Stimulated activated CD8-positive, alpha-beta memory T cell treated with anti-CD3 and anti-CD28 coated beads, Interleukin-12 subunit alpha, Interleukin-12 subunit beta, amount 100 ng/mL, for 24 hours (primary cell): ENCODE results near the gene DCDC2.
"Not testable (repeated sequence)": the region's sequence is repeated elsewhere in the genome, so short reads cannot be mapped to it uniquely, and the experiment has no call there.

Experiments used
- DNase-seq: peaks from one replicate; pipeline ENCODE4 v3.0.0-alpha.2; 2020; ENCODE audit errors: extremely low read depth

Gene DCDC2

DNA sequence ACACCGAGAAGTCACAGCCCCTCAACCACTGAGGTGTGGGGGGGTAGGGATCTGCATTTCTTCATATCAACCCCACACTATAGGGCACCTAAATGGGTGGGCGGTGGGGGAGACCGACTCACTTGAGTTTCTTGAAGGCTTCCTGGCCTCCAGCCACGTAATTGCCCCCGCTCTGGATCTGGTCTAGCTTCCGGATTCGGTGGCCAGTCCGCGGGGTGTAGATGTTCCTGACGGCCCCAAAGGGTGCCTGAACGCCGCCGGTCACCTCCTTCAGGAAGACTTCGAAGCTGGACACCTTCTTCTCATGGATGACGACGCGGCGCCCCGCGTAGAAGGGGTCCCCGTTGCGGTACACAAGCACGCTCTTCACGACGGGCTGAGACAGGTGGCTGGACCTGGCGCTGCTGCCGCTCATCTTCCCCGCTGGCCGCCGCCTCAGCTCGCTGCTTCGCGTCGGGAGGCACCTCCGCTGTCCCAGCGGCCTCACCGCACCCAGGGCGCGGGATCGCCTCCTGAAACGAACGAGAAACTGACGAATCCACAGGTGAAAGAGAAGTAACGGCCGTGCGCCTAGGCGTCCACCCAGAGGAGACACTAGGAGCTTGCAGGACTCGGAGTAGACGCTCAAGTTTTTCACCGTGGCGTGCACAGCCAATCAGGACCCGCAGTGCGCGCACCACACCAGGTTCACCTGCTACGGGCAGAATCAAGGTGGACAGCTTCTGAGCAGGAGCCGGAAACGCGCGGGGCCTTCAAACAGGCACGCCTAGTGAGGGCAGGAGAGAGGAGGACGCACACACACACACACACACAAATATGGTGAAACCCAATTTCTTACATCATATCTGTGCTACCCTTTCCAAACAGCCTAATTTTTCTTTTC is at the start of gene DCDC2:
TSS of gene DCDC2 (minus strand) at position 724 of the 883 bp plus-strand sequence. CDS start at position 415, 309 bp downstream.
- no peak for DNase-seq

DNA sequence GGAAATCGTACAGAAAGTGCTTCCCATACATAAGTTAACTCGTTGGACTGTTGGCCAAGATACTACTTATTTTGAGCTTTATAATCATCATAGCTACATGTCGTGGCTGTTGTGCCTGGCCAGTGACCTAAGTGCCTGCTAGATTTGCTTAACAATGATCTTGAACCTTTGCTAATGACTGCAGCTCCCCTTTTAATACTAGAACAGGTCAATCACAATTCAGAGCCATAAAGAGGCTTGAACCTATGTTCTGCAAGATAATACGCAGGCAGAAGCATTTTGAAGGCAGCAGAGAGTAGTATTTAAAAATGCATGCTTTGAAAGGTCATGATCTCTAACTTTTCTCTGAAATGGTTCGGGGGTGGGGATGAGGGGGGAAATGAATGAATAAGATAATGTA is 47.4 kb upstream of the DCDC2 start:
- no peak for DNase-seq

- no peak for DNase-seq
These were observed 45.6 kb upstream of the DCDC2 start for GRCh38 chr6:24403501-24403824.

GRCh38 chr6:24402697-24403500 is 45.0 kb upstream of the DCDC2 start, which contains the start of gene MRS2:
Gene MRS2, plus strand, starts transcription at chr6:24402936. Its CDS starts 111 bp downstream, at chr6:24403047.
- DNase-seq: peak; percentile 50

DNA sequence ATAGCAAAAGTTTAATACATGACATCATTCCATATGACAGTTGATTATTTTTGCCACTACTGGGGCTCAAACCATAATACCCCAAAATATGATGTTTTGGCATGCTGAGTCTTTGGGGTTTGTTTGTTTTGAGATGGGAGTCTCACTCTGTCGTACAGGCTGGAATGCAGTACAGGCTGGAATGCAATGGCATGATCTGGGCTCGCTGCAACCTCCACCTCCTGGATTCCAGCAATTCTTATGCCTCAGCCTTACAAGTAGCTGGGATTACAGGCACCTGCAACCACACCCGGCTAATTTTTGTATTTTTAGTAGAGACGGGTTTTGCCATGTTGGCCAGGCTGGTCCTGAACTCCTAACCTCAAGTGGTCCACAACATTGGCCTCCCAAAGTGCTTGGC is 43.6 kb upstream of the DCDC2 start:
- no peak for DNase-seq

DNA sequence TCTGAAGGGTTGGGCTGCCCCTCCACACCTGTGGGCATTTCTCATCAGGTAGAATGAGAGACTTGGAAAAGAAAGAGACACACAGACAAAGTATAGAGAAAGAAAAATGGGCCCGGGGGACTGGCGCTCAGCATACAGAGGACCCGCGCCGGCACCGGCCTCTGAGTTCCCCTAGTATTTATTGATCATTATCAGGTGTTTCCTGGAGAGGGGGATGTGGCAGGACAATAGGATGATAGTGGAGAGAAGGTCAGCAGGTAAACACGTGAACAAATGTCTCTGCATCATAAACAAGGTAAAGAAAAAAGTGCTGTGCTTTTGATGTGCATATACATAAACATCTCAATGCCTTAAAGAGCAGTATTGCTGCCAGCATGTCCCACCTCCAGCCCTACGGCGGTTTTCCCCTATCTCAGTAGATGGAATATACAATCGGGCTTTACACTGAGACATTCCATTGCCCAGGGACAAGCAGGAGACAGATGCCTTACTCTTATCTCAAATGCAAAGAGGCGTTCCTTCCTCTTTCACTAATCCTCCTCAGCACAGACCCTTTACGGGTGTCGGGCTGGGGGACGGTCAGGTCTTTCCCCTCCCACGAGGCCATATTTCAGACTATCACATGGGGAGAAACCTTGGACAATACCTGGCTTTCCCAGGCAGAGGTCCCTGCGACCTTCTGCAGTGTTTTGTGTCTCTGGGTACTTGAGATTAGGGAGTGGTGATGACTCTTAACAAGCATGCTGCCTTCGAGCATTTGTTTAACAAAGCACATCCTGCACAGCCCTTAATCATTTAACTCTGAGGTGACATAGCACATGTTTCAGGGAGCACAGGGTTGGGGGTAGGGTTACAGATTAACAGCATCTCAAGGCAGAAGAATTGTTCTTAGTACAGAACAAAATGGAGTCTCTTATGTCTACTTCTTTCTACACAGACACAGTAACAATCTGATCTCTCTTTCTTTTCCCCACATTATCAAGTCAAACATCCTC is 42.5 kb upstream of the DCDC2 start:
- DNase-seq: not testable (repeated sequence)

GRCh38 chr6:24397631-24398030 is 39.8 kb upstream of the DCDC2 start:
- DNase-seq: no peak

- no peak for DNase-seq
These were observed 39.0 kb upstream of the DCDC2 start for GRCh38 chr6:24396824-24397223.

DNA sequence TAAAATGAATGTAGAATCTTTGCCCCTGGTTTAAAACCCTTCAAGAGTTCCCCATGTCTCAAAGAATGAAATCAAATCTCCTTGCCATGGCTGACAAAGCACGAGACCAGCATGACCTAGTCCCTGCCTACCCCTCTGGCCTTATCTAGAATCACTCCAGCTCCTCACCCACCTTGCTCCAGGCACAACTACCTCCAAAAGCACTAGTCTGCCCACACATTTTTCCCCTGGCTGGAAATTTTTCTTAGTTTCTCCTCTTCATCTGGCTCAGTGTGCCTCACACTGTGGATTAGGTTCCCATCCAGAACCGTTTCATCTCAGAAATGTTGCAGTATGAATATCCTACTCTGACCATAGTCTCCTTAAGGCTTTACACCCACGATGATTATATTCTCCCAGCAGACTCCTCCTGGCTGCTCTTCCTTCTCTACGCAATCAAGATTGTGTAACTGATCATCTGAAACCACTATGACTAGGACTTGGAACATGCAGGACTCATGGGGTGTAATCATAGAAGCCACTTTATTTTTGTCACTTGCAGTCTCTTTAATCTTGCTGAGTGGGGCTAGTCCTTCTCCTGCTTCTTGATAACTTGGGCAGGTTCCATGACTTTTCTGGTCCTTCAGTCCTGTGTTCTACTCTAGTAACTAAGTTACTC is 37.0 kb upstream of the DCDC2 start:
- no peak for DNase-seq

GRCh38 chr6:24394061-24394779 is 36.4 kb upstream of the DCDC2 start:
- DNase-seq: no peak

DNA sequence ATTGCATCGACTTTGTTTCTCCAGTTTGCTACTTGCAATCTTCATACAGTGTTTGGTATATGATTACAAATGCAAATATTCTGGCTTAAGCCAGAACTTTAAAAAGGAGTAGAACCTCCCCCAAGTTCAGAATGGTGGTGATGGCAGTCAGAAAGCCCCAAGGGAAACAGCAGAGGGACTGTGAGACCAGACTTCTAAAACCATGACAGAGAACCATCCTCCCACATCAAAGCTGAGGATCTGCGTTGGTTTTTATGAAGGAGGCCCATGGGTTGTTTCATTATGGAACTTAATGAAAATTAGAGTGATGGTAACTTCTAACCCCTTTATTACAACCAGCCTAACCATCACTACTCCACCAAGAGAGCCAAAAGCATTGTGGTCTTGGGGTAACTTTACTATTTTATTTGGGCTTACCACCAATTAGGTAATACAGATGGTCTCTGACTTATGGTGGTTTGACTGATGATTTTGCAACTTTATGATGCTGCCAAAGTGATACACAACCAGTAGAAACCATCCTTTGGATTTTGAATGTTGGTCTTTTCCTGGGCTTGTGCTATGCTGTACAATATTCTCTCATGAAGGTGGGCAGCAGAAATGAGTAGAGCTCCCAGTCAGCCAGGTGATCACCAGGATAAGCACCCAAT is 34.0 kb upstream of the DCDC2 start:
- no peak for DNase-seq

GRCh38 chr6:24391208-24391607 is 33.3 kb upstream of the DCDC2 start:
- DNase-seq: no peak

- no peak for DNase-seq
These were observed 30.0 kb upstream of the DCDC2 start for GRCh38 chr6:24387818-24388217.

GRCh38 chr6:24385536-24386269 is 27.8 kb upstream of the DCDC2 start:
- DNase-seq: no peak

- not testable (repeated sequence) for DNase-seq
These were observed 26.7 kb upstream of the DCDC2 start for GRCh38 chr6:24384369-24385130.

GRCh38 chr6:24382891-24383494 is 25.1 kb upstream of the DCDC2 start:
- DNase-seq: not testable (repeated sequence)

GRCh38 chr6:24382220-24382540 is 24.3 kb upstream of the DCDC2 start:
- no peak for DNase-seq
